A549 (cell line): ENCODE measurements around the gene SH3BGRL2.

ENCODE experiments used
- CTCF ChIP-seq: fragments of >200 bp; sonication (Bioruptor Twin); formaldehyde crosslinking; IDR thresholded peaks from 3 replicates; pipeline ENCODE4 v1.5.1; 2016
- ESRRA ChIP-seq: fragments of 150-350 bp; IDR thresholded peaks from 2 replicates; pipeline ENCODE4 v1.6.1; 2014; ENCODE audit warnings: mild to moderate bottlenecking, low read length, borderline replicate concordance
- FOSL2 ChIP-seq, 2 experiments: fragments of 450-650 bp in 1 of 2; fragments of >200 bp in 1 of 2; sonication (Bioruptor Twin) in 1 of 2; formaldehyde crosslinking; IDR thresholded peaks; 2 replicates each; pipeline versions ENCODE4 v1.5.0 to v1.6.1; 2016 to 2020; ENCODE audit warnings: mild to moderate bottlenecking in 1 of 2, moderate library complexity in 1 of 2
- HDAC2 ChIP-seq: fragments of 200-600 bp; sonication (generic); IDR thresholded peaks from 2 replicates; pipeline ENCODE4 v1.6.1; 2016
- HMGXB4 ChIP-seq: fragments of 250-450 bp; sonication (Bioruptor Pico); IDR thresholded peaks from 2 replicates; pipeline ENCODE4 v1.5.0; 2021; ENCODE audit warnings: mild to moderate bottlenecking, moderate library complexity, borderline replicate concordance
- MAX ChIP-seq: IDR thresholded peaks from 2 replicates; pipeline ENCODE4 v1.6.1; 2012
- MAZ ChIP-seq: fragments of 150-350 bp; IDR thresholded peaks from 2 replicates; pipeline ENCODE4 v1.6.1; 2014; ENCODE audit warnings: antibody characterized with exemption, low read depth, low read length, borderline replicate concordance
- PHF8 ChIP-seq: fragments of 200-600 bp; sonication (generic); IDR thresholded peaks from 2 replicates; pipeline ENCODE4 v1.6.1; 2016; ENCODE audit warnings: low read depth, mild to moderate bottlenecking, antibody characterized with exemption, moderate library complexity, borderline replicate concordance
- POLR2A ChIP-seq: IDR thresholded peaks from 2 replicates; pipeline ENCODE4 v1.6.1; 2012; ENCODE audit warnings: mild to moderate bottlenecking, low read length
- RAD21 ChIP-seq, 2 experiments: fragments of >200 bp in 1 of 2; sonication (Bioruptor Twin) in 1 of 2; formaldehyde crosslinking in 1 of 2; IDR thresholded peaks in 1 of 2; conservative IDR thresholded peaks in 1 of 2; 2 replicates in 1 of 2; 3 replicates in 1 of 2; pipeline ENCODE4 v1.6.1; 2012 to 2018; ENCODE audit warnings: inconsistent platforms in 1 of 2
- RARB ChIP-seq: fragments of 250-450 bp; sonication (Bioruptor Pico); IDR thresholded peaks from 2 replicates; pipeline ENCODE4 v1.8.0; 2021; ENCODE audit warnings: mild to moderate bottlenecking, moderate library complexity

- TF ChIP-seq POLR2A = no peak
- no peak for TF ChIP-seq MAZ
- TF ChIP-seq CTCF = no peak
- TF ChIP-seq HMGXB4 (CRISPR knock-in tag) = no peak
- TF ChIP-seq RAD21 (conservative IDR thresholded peaks at IDR 0.05 in 1 of 2, IDR thresholded peaks at IDR 0.05 in 1 of 2) = no peak
- TF ChIP-seq MAX = no peak
- TF ChIP-seq RARB (CRISPR knock-in tag) = no peak
- TF ChIP-seq HDAC2 = no peak
- TF ChIP-seq ESRRA = no peak
- TF ChIP-seq FOSL2 (IDR thresholded peaks at IDR 0.05) = no peak
- TF ChIP-seq FOSL2 (CRISPR knock-in tag; IDR thresholded peaks at IDR 0.05) = no peak
- no peak for TF ChIP-seq PHF8
Measured at GRCh38 chr6:79694623-79695343, 63.7 kb downstream of the SH3BGRL2 start.
